Measurements from ENCODE around the gene PI4KA.

GRCh38 chr22:20673295-20674195 is 185.1 kb downstream of the PI4KA start:
- TF ChIP-seq JUND (IDR thresholded peaks at IDR 0.05) (no peak), ZBTB33 (IDR thresholded peaks at IDR 0.05) (no peak), FOXA1 (IDR thresholded peaks at IDR 0.05) (no peak), REST (IDR thresholded peaks at IDR 0.05) (no peak), RAD21 (IDR thresholded peaks at IDR 0.05) (no peak), YY1 (IDR thresholded peaks at IDR 0.05) (no peak), SP1 (IDR thresholded peaks at IDR 0.05) (no peak), HNF4G (IDR thresholded peaks at IDR 0.05) (no peak)
- TF ChIP-seq, protein P1, sequence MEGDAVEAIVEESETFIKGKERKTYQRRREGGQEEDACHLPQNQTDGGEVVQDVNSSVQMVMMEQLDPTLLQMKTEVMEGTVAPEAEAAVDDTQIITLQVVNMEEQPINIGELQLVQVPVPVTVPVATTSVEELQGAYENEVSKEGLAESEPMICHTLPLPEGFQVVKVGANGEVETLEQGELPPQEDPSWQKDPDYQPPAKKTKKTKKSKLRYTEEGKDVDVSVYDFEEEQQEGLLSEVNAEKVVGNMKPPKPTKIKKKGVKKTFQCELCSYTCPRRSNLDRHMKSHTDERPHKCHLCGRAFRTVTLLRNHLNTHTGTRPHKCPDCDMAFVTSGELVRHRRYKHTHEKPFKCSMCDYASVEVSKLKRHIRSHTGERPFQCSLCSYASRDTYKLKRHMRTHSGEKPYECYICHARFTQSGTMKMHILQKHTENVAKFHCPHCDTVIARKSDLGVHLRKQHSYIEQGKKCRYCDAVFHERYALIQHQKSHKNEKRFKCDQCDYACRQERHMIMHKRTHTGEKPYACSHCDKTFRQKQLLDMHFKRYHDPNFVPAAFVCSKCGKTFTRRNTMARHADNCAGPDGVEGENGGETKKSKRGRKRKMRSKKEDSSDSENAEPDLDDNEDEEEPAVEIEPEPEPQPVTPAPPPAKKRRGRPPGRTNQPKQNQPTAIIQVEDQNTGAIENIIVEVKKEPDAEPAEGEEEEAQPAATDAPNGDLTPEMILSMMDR (IDR thresholded peaks at IDR 0.05; ENCODE audit: low read depth, low read length, missing input control), result no peak
- TF ChIP-seq, protein P2, sequence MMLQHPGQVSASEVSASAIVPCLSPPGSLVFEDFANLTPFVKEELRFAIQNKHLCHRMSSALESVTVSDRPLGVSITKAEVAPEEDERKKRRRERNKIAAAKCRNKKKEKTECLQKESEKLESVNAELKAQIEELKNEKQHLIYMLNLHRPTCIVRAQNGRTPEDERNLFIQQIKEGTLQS (IDR thresholded peaks at IDR 0.05), result no peak
- TF ChIP-seq, protein P3, sequence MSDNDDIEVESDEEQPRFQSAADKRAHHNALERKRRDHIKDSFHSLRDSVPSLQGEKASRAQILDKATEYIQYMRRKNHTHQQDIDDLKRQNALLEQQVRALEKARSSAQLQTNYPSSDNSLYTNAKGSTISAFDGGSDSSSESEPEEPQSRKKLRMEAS (IDR thresholded peaks at IDR 0.05), result no peak

Data from liver (tissue), 3 donors.